ENCODE data around the gene PPP1CA. TPM values are rescaled to one million over a fixed set of nuclear protein-coding genes. Genes with fewer than 3 reads are reported as not detected.

PPP1CA gene
- total and polyA plus RNA-seq, 4 donors: 62.4 to 92.9 (median 75.9) TPM

DNA sequence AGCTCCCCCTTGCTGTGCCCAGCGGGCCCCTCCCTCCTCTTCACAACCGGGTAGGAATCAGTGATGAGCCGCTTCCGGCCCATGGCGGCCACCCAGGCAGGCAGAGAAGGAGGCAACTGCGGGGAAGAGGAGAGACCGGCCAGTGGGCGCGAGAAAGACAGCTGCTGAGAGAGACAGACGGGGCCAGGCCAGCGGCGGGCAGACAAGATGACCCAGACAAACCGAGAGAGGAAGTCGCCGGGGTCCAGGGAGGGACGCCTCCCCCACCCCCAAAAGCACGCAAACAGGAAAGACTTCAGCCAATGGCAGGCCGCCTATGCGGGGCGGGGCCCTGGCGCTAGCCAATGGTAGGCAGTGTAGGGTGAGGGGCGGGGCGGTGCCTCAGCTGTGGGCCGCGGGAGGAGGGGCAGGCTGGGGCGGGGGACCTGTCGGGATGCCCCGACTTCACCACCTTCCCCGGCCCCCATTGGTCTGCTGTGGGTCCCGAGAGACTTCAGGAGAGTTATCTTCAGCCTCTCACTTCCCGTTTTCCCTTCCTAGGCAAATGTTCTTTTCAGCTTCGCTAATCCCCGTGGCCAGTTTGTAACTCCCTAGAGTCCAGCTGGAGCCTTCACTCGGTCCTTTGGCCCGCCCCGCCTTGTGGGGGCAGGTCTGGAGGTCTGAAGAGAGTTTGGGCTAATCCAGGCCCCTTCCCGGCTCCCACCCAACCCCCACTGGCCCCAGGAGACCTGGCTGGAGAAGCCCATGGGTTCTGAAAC is 48.2 kb downstream of the PPP1CA start, which contains the start of gene POLD4:
Gene POLD4 (minus strand): TSS at position 230 of the 758 bp plus-strand sequence. CDS start 147 bp downstream, at position 83.
- no peaks in the 10 kb centered on the region for H3K9me3 ChIP-seq (ENCODE audit: control insufficient read depth in 4 of 4, low read length in 3 of 4)
- no peaks in the 10 kb centered on the region for H3K27me3 ChIP-seq (ENCODE audit: control insufficient read depth in 4 of 4, insufficient read depth in 4 of 4, low read length in 3 of 4)
- TF ChIP-seq RXRA (IDR thresholded peaks at IDR 0.05) (peak; percentile 40 to 47), YY1 (IDR thresholded peaks at IDR 0.05) (peak; percentile 83), GABPA (IDR thresholded peaks at IDR 0.05 in 1 of 2, conservative IDR thresholded peaks at IDR 0.05 in 1 of 2) (peak in 1 of 2 donors; percentile 68), SP1 (IDR thresholded peaks at IDR 0.05) (peak; percentile 93), FOXA2 (IDR thresholded peaks at IDR 0.05) (no peak), TAF1 (conservative IDR thresholded peaks at IDR 0.05) (peak; percentile 57), RAD21 (IDR thresholded peaks at IDR 0.05) (no peak), HNF4A (conservative IDR thresholded peaks at IDR 0.05) (peak in 1 of 2 donors; percentile 45), HNF4G (IDR thresholded peaks at IDR 0.05) (no peak), NR2F2 (IDR thresholded peaks at IDR 0.05) (peak; percentile 11), FOXA1 (IDR thresholded peaks at IDR 0.05) (no peak), JUND (IDR thresholded peaks at IDR 0.05) (peak in 1 of 2 donors; percentile 28), EGR1 (IDR thresholded peaks at IDR 0.05; ENCODE audit: low read depth in 2 of 2) (no peak)
- TF ChIP-seq, protein P1, sequence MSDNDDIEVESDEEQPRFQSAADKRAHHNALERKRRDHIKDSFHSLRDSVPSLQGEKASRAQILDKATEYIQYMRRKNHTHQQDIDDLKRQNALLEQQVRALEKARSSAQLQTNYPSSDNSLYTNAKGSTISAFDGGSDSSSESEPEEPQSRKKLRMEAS (IDR thresholded peaks at IDR 0.05): peak; percentile 17
- TF ChIP-seq, protein P2, sequence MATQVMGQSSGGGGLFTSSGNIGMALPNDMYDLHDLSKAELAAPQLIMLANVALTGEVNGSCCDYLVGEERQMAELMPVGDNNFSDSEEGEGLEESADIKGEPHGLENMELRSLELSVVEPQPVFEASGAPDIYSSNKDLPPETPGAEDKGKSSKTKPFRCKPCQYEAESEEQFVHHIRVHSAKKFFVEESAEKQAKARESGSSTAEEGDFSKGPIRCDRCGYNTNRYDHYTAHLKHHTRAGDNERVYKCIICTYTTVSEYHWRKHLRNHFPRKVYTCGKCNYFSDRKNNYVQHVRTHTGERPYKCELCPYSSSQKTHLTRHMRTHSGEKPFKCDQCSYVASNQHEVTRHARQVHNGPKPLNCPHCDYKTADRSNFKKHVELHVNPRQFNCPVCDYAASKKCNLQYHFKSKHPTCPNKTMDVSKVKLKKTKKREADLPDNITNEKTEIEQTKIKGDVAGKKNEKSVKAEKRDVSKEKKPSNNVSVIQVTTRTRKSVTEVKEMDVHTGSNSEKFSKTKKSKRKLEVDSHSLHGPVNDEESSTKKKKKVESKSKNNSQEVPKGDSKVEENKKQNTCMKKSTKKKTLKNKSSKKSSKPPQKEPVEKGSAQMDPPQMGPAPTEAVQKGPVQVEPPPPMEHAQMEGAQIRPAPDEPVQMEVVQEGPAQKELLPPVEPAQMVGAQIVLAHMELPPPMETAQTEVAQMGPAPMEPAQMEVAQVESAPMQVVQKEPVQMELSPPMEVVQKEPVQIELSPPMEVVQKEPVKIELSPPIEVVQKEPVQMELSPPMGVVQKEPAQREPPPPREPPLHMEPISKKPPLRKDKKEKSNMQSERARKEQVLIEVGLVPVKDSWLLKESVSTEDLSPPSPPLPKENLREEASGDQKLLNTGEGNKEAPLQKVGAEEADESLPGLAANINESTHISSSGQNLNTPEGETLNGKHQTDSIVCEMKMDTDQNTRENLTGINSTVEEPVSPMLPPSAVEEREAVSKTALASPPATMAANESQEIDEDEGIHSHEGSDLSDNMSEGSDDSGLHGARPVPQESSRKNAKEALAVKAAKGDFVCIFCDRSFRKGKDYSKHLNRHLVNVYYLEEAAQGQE (IDR thresholded peaks at IDR 0.05): peak; percentile 60
- TF ChIP-seq, protein P3, sequence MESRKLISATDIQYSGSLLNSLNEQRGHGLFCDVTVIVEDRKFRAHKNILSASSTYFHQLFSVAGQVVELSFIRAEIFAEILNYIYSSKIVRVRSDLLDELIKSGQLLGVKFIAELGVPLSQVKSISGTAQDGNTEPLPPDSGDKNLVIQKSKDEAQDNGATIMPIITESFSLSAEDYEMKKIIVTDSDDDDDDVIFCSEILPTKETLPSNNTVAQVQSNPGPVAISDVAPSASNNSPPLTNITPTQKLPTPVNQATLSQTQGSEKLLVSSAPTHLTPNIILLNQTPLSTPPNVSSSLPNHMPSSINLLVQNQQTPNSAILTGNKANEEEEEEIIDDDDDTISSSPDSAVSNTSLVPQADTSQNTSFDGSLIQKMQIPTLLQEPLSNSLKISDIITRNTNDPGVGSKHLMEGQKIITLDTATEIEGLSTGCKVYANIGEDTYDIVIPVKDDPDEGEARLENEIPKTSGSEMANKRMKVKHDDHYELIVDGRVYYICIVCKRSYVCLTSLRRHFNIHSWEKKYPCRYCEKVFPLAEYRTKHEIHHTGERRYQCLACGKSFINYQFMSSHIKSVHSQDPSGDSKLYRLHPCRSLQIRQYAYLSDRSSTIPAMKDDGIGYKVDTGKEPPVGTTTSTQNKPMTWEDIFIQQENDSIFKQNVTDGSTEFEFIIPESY (IDR thresholded peaks at IDR 0.05): peak; percentile 84
- TF ChIP-seq, protein P4, sequence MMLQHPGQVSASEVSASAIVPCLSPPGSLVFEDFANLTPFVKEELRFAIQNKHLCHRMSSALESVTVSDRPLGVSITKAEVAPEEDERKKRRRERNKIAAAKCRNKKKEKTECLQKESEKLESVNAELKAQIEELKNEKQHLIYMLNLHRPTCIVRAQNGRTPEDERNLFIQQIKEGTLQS (IDR thresholded peaks at IDR 0.05): no peak
- TF ChIP-seq, protein P5, sequence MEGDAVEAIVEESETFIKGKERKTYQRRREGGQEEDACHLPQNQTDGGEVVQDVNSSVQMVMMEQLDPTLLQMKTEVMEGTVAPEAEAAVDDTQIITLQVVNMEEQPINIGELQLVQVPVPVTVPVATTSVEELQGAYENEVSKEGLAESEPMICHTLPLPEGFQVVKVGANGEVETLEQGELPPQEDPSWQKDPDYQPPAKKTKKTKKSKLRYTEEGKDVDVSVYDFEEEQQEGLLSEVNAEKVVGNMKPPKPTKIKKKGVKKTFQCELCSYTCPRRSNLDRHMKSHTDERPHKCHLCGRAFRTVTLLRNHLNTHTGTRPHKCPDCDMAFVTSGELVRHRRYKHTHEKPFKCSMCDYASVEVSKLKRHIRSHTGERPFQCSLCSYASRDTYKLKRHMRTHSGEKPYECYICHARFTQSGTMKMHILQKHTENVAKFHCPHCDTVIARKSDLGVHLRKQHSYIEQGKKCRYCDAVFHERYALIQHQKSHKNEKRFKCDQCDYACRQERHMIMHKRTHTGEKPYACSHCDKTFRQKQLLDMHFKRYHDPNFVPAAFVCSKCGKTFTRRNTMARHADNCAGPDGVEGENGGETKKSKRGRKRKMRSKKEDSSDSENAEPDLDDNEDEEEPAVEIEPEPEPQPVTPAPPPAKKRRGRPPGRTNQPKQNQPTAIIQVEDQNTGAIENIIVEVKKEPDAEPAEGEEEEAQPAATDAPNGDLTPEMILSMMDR (IDR thresholded peaks at IDR 0.05; ENCODE audit: low read depth, low read length, missing input control): no peak
- peak; percentile 98 for DNase-seq (ENCODE audit: low spot score)
- peak within 1 kb of the TSS; percentile 83 to 94 (median 86) for H3K4me3 ChIP-seq (ENCODE audit: low read depth in 1 of 3, low read length in 3 of 3)
- WGBS: under 1% methylated on average over 37 of the region's 37 CpGs
- H3K9ac ChIP-seq (ENCODE audit: low read depth in 1 of 2, low read length in 2 of 2): peak within 1 kb of the TSS; percentile 91 to 99
- H3K4me1 ChIP-seq (ENCODE audit: control insufficient read depth in 4 of 4, insufficient read depth in 4 of 4, low read length in 3 of 4): peaks cover 15 to 45% (median 32%) of the 10 kb centered on the region in 4 donors
- H3K36me3 ChIP-seq (ENCODE audit: control insufficient read depth in 4 of 4, insufficient read depth in 3 of 4, low read depth in 1 of 4, low read length in 3 of 4): peaks cover 0 to 1% (median 0%) of the 10 kb centered on the region in 4 donors
- H3K27ac ChIP-seq (ENCODE audit: low read depth in 1 of 2, low read length in 2 of 2): peak within 1 kb of the TSS; percentile 97 to 99

All from liver (tissue), 9 donors.